Astrocyte of the spinal cord (primary cell): ENCODE results near the gene TTC28.

Source experiments
- DNase-seq: peaks from one replicate; pipeline ENCODE4 v3.0.0; 2011; ENCODE audit warnings: low read depth, low spot score
- H3K4me3 ChIP-seq: 2 replicates; pipeline ENCODE4 v1.5.1; 2011; ENCODE audit warnings: low read depth, mild to moderate bottlenecking, low read length, moderate library complexity
- CTCF ChIP-seq: IDR thresholded peaks from 2 replicates; pipeline ENCODE4 v1.5.1; 2012; ENCODE audit warnings: low read depth, mild to moderate bottlenecking, low read length, inconsistent platforms
- in situ Hi-C: cut with HindIII; loops from 2 replicates; pipeline ENCODE4 v1.10.0; 2017; ENCODE audit warnings: low sequenced_read_pairs

Gene TTC28

GRCh38 chr22:28230671-28231070 lies 449.0 kb downstream of the TTC28 start:
- in situ Hi-C loops = no loop called here
- no peak for TF ChIP-seq CTCF
- H3K4me3 ChIP-seq = no peak overlapping the region
- DNase-seq = no peak

GRCh38 chr22:28229566-28230485 lies 449.8 kb downstream of the TTC28 start:
- DNase-seq = peak; percentile 59
- TF ChIP-seq CTCF = no peak
- in situ Hi-C loops = no loop called here
- no peak overlapping the region for H3K4me3 ChIP-seq

GRCh38 chr22:28223826-28224225 lies 455.8 kb downstream of the TTC28 start:
- no peak for TF ChIP-seq CTCF
- in situ Hi-C loops = no loop called here
- no peak for DNase-seq
- H3K4me3 ChIP-seq = no peak overlapping the region

- DNase-seq = peak; percentile 73
- in situ Hi-C loops = no loop called here
- no peak for TF ChIP-seq CTCF
- no peak overlapping the region for H3K4me3 ChIP-seq
Measured at GRCh38 chr22:28222976-28223745, 456.5 kb downstream of the TTC28 start.

GRCh38 chr22:28222571-28222970 lies 457.1 kb downstream of the TTC28 start:
- H3K4me3 ChIP-seq = no peak overlapping the region
- no peak for TF ChIP-seq CTCF
- in situ Hi-C loops = no loop called here
- no peak for DNase-seq

- in situ Hi-C loops = no loop called here
- no peak for TF ChIP-seq CTCF
- H3K4me3 ChIP-seq = no peak overlapping the region
- DNase-seq = no peak
Measured at GRCh38 chr22:28222052-28222451, 457.6 kb downstream of the TTC28 start.
